KBM-7 (cell line): ENCODE measurements around the gene NFIL3.
"Not testable (repeated sequence)": the region's sequence is repeated elsewhere in the genome, so short reads cannot be mapped to it uniquely, and the experiment has no call there.

Experiments
- DNase-seq: peaks from one replicate; pipeline ENCODE4 v3.0.0-alpha.2; 2015
- in situ Hi-C: fragments of 300-500 bp; cut with MboI; formaldehyde crosslinking; loops from 2 replicates; pipeline ENCODE4 v1.14.3; 2020; ENCODE audit warnings: low sequenced_read_pairs, low pct_unique_long_range_greater_than_20kb, mixed read lengths

Gene NFIL3

DNA sequence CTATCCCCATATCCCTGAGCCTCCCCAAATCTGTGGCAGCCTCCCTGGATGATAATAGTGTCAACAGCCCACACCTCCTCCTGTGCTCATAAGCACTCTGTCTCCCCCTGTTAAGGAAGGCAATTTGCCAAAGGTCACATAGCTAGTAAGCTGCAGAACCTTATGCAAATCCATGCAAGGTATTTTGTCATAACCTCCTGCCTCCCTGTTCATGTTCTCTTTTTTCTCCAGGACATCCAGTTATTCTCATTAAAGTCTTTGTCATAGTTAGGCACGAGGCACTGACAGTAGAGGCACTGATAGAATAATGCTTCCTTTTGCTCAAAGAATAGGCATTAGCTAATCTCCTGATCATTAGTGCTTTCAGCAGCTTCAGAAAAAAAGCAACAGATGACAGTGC lies 51.7 kb downstream of the NFIL3 start:
- no peak for DNase-seq
- in situ Hi-C loops: no loop called here

DNA sequence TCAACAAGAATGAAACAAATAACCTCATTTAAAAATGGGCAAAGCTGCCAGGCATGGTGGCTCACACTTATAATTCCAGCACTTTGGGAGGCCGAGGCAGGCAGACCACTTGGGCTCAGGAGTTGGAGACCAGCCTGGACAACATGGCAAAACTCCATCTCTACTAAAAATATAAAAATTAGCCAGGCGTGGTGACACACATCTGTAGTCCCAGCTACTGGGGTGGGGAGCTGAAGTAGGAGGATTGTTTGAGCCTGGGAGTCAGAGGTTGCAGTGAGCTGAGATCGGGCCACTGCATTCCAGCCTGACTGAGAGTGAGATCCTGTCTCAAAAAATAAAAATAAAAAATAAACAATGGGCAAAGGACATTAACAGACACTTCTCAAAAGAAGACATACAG lies 53.6 kb downstream of the NFIL3 start:
- DNase-seq, in situ Hi-C loops: not testable (repeated sequence)

DNA sequence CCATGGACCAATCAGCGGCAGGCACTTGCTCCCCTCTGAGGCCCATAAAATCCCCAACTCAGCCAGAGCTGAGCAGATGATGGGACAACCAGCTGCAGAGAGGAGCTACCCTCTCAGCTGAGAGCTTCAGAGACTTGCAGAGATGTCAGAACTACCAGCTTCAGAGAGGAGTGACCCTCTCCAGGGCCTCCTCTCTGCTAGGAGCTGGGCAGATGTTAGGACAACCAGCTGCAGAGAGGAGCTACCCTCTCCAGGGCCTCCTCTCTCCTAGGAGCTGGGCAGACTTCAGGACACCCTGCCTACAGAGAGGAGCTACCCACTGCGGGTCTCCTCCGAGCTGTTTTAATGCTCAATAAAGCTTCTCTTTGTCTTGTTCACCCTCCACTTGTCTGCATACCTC lies 58.9 kb downstream of the NFIL3 start:
- in situ Hi-C loops: no loop called here
- DNase-seq: no peak

DNA sequence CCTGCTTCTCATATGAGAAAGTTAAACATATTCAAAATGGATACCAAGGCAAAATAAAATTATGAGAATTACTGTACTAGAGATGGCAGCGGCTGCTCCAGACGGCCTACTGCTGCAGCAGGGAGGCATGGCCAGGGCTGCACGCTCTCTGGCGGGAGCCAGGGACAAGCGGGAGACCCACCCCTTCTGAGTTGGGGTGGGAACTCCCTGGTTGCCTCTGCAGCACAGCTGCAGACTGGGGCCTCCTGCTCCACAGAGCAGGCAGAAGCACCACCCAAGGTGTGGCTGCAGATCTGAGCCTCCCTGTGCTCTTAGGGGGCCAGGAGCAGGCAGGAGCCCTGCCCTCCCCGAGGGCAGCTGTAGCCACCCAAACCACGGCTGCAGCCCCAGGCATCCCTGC lies 59.6 kb downstream of the NFIL3 start:
- in situ Hi-C loops: no loop called here
- DNase-seq: no peak

DNA sequence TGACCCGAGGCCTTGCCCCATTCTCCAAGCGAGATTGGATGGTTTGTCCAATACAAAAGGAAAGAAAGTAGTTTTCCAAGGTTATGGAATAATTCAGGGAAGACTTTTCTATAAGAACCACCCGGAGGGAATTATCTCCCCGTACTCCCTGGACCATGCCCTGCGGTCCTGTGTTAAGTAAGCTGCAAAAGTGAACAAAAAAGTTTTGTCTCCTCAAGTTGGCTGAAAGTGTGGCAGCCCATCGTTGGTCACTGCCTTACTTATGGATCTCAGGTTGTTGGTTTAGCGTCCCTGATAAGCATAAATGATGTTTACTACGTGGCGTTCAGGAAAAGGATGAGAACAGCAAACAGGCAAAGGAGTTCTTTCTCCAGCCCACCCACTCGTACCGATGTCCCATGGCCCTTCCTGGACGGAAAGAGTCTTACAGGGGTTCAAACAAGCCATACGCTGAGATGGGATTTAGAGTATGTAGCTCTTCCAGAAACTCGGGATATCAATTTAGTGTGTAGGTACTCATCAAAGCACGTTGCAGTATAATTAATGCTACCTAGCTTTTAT lies 61.5 kb downstream of the NFIL3 start:
- DNase-seq: no peak
- in situ Hi-C loops: no loop called here

DNA sequence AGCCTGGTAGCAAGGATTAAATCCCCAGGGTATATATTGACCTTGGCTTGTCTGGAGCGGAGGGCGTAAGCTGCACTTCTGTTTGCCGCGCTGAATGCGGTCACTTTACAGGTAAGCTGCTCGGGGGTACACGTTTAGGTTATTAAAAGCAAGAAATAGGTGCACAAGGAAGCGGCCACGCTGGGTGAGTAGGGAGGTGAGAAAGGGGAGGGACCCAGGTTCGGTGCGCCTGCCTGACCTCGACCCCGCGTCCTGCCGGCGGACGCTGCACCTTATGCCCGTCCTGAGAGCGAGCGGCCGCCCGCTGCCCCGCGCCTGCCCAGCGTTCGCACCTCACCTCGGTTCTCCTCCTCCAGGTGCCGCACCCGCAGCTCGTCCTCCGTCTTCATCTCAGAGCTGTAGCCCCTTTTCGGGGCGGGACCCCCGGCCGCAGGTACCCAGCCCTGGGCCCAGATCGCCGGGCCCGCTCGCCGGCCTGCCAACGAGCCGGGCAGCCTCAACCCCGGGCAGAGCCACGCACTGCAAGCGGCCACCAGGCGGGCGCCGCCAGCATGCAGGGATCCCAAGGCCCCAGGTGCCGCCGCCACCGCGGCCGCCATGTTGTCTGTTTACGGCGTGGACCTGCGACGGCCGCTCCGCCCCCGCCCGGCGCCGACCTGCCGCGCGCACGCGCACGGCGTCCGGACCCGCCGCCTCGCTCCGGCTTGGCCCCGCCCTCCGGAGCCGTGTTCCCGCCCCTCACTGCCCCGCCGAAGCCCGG lies 62.2 kb downstream of the NFIL3 start, which contains the start of gene AUH:
Gene AUH (minus strand): TSS at position 628 of the 760 bp plus-strand sequence. CDS start 29 bp downstream, at position 599.
- in situ Hi-C loops: no loop called here
- DNase-seq: peak; percentile 68

DNA sequence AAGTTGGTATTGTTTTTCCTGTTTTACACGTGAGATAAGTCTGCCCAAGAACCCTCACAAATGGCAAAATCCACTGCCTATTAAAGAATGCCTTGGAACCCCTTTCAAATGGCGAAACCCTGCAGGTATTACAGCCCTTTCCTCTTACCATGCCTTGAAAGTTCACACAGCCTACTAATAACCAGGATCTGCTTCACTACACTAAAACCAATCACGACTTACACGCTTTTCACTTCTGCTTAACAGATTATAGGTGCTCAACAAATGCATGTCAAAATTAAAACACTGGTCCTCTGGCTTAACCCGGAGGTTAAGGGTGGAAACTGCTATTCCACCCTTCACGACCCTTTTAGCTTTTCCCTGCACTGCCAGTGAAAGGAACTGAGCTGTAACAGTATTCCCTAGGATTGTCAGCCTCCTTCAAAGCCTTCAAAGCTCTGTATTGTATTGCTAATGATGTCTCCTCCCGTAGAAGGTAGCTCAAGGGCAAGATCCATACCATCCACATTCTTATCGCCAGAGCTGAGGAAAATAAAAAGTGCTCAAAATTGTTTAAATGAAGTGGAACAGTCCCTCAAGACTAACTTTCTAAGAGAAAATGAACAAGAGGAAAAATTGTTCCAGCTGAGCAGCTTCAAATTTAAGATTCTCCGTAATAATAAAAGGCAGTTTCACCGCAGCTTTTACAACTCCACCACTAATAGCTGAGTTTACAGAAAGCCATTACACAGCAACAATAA lies 62.9 kb downstream of the NFIL3 start:
- DNase-seq: peak; percentile 26
- in situ Hi-C loops: no loop called here

DNA sequence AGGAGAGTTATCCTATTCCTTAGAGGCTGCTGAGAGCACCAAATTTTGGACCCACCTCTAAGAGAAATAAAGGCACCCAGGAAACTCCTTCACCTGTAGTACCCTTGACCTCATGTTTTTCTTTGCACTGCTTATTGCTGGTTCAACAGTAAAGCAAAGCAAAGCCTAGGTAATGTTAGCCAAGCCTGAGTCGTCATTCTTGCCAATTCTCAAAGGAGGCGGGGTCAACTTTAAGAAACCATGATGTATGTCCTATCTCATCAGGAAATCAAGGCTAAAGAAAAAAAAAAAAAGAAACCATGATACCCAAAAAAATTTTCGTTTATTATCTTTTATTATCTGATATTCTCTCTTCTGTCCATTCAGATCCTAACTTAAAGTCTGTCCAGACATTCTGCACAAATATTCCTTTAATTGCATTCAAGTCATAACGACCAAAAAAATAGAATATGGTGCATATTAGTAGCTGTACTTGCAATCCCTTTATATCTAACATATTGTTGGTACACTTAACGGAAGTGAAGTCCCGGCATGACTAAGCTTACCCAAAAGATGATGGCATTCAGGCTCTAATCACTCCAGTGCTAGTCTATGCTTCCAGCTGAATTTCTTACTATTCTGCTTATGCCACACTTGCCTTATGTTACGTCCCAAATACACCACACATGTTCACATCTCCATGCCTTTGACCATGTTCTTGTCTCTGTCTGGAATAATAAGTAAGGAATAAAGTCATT lies 63.7 kb downstream of the NFIL3 start:
- in situ Hi-C loops: no loop called here
- no peak for DNase-seq

DNA sequence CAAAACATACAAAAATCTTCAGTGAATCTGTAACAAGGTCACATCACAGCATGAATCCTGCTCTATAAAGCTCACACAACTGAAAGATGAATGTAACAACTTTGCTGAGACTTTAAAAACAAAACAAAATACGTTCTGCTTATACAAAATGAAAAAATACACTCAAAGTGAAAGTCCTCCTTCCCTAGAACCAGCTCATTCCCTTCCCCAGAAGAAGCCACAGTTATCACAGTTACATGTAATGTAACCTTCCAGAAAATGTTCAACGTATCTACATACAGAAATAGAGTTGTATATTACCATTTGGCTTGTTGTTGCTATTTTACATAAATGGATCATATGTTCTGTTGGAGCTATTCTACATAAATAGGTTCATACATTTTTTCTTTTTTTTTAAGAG lies 64.5 kb downstream of the NFIL3 start:
- DNase-seq: no peak
- in situ Hi-C loops: no loop called here
